Omental fat pad (tissue), 4 donors: ENCODE data around the gene NDUFS4. TPM values are rescaled to one million over a fixed set of nuclear protein-coding genes. Genes with fewer than 3 reads are reported as not detected.
"Not testable (repeated sequence)": the region's sequence is repeated elsewhere in the genome, so short reads cannot be mapped to it uniquely, and the experiment has no call there.

Experiments
- ATAC-seq: fragments of 150-250 bp; one replicate; pipeline ENCODE4 v1.9.1; 2016; ENCODE audit warnings: mild to moderate bottlenecking, moderate library complexity; ENCODE audit not compliant: low FRiP score
- DNase-seq: peaks from one replicate; pipeline ENCODE4 v3.0.0-alpha.2; 2019; ENCODE audit warnings: low spot score
- CTCF ChIP-seq, 3 donors: fragments of 450-650 bp; IDR thresholded peaks; one replicate each; pipeline ENCODE4 v1.5.1; 2016 to 2017; ENCODE audit warnings: antibody characterized with exemption in 3 of 3, mild to moderate bottlenecking in 3 of 3, moderate library complexity in 2 of 3
- total RNA-seq, 4 donors: library from RNA; depleted of rRNA; stranded (reverse); fragments of >200 nt; gene quantifications; one replicate each; pipeline ENCODE4 v1.1.0, GENCODE V29; 2016

The NDUFS4 gene
- total RNA-seq, 4 donors from 2014 or later = 60.5 to 90.5 (median 84.3) TPM

- DNase-seq (no peak), ATAC-seq (no peak)
- TF ChIP-seq CTCF (IDR thresholded peaks at IDR 0.05) = no peak
These were observed 111.0 kb downstream of the NDUFS4 start for GRCh38 chr5:53671447-53671846.

- ATAC-seq = no peak
- DNase-seq = no peak
- no peak for TF ChIP-seq CTCF (IDR thresholded peaks at IDR 0.05)
These were observed 113.7 kb downstream of the NDUFS4 start for GRCh38 chr5:53674121-53674520.

GRCh38 chr5:53677632-53678031, 117.2 kb downstream of the NDUFS4 start:
- no peak for DNase-seq
- no peak for ATAC-seq
- no peak for TF ChIP-seq CTCF (IDR thresholded peaks at IDR 0.05)

- no peak for TF ChIP-seq CTCF (IDR thresholded peaks at IDR 0.05)
- DNase-seq = no peak
- ATAC-seq = no peak
These were observed 118.7 kb downstream of the NDUFS4 start for GRCh38 chr5:53678981-53679660.

- no peak for ATAC-seq
These were observed 120.6 kb downstream of the NDUFS4 start for GRCh38 chr5:53681079-53681478.

GRCh38 chr5:53691014-53691413, 130.6 kb downstream of the NDUFS4 start:
- TF ChIP-seq CTCF (IDR thresholded peaks at IDR 0.05) = no peak
- no peak for ATAC-seq
- no peak for DNase-seq

More at GRCh38 chr5:53681079-53681478, 120.6 kb downstream of the NDUFS4 start:
- no peak for TF ChIP-seq CTCF (IDR thresholded peaks at IDR 0.05)
- DNase-seq = no peak

- DNase-seq (no peak), ATAC-seq (no peak)
- TF ChIP-seq CTCF (IDR thresholded peaks at IDR 0.05) = no peak
These were observed 134.1 kb downstream of the NDUFS4 start for GRCh38 chr5:53694520-53695022.

- not testable (repeated sequence) for ATAC-seq, DNase-seq
These were observed 150.0 kb downstream of the NDUFS4 start for GRCh38 chr5:53710405-53710804.
